ENCODE measurements around the gene TXNDC11. TPM values are rescaled to one million over a fixed set of nuclear protein-coding genes. Genes with fewer than 3 reads are reported as not detected.

TXNDC11 gene
- total and polyA plus RNA-seq, 2 donors (not counting 3 experiments of a cell fraction or from before 2014, with no cell fraction given) = 42.5 to 66.0 TPM

DNA sequence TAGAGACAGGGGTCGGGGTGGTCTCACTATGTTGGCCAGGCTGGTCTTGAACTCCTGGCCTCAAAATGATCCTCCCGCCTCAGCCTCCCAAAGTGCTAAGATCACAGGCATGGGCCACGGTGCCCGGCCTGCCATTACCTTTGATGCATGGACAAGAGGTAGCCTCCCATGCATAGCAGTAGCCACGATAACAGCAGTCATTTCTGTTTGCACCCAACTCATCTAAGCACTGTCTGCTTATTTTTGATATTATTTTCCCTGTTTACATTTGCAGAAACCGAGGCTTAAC, 111.9 kb downstream of the TXNDC11 start:
- Histone ChIP-seq H3K27ac (ENCODE audit: insufficient read depth, low read depth, low read length) (no peak overlapping the region), H3K4me2 (ENCODE audit: insufficient read depth, low read length) (no peak overlapping the region), H3K9ac (replicated peaks; ENCODE audit: extremely low read depth, insufficient read depth, low read length) (no peak overlapping the region), H3K4me1 (ENCODE audit: control insufficient read depth, extremely low read depth, insufficient read depth, low read length) (no peaks in the 10 kb centered on the region), H3K9me3 (replicated peaks; ENCODE audit: control insufficient read depth, insufficient read depth, low read length) (no peaks in the 10 kb centered on the region), H2AFZ (ENCODE audit: low read depth, low read length) (no peak overlapping the region), H3K36me3 (ENCODE audit: control insufficient read depth in 2 of 2, extremely low read depth in 1 of 2, insufficient read depth in 2 of 2, low read length in 2 of 2) (no peaks in the 10 kb centered on the region), H4K20me1 (replicated peaks; ENCODE audit: control insufficient read depth, extremely low read depth, insufficient read depth, low read length) (no peaks in the 10 kb centered on the region), H3K79me2 (ENCODE audit: control insufficient read depth, insufficient read depth, low read length) (no peaks in the 10 kb centered on the region), H3K27me3 (ENCODE audit: control insufficient read depth in 2 of 2, insufficient read depth in 2 of 2, low read length in 2 of 2) (no peaks in the 10 kb centered on the region), H3K9me1 (replicated peaks; ENCODE audit: control insufficient read depth, extremely low read depth, insufficient read depth, low read length) (no peaks in the 10 kb centered on the region), H3K4me3 (replicated peaks in 1 of 3; ENCODE audit: insufficient read depth in 1 of 3, low read depth in 1 of 3, low read length in 3 of 3) (no peak overlapping the region)
- TF ChIP-seq, protein P1, sequence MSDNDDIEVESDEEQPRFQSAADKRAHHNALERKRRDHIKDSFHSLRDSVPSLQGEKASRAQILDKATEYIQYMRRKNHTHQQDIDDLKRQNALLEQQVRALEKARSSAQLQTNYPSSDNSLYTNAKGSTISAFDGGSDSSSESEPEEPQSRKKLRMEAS (IDR thresholded peaks at IDR 0.05; ENCODE audit: insufficient read depth, insufficient read length) = no peak
- TF ChIP-seq JUN (IDR thresholded peaks at IDR 0.05; ENCODE audit: borderline replicate concordance, insufficient read depth, insufficient read length, low read depth) = no peak
- no peak for TF ChIP-seq GATA2 (IDR thresholded peaks at IDR 0.05; ENCODE audit: insufficient read depth, insufficient read length, low read depth, low read length)
- no peak for TF ChIP-seq POLR2A (IDR thresholded peaks at IDR 0.05; ENCODE audit: low read depth, low read length)
- TF ChIP-seq EZH2 (IDR thresholded peaks at IDR 0.05; ENCODE audit: borderline replicate concordance, low read depth, low read length, severe bottlenecking) = no peak
- TF ChIP-seq POLR2AphosphoS5 (IDR thresholded peaks at IDR 0.05; ENCODE audit: insufficient read depth, low read depth, low read length) = no peak
- no peak for TF ChIP-seq FOS (IDR thresholded peaks at IDR 0.05; ENCODE audit: borderline replicate concordance, insufficient read depth, low read length)
- TF ChIP-seq, protein P2, sequence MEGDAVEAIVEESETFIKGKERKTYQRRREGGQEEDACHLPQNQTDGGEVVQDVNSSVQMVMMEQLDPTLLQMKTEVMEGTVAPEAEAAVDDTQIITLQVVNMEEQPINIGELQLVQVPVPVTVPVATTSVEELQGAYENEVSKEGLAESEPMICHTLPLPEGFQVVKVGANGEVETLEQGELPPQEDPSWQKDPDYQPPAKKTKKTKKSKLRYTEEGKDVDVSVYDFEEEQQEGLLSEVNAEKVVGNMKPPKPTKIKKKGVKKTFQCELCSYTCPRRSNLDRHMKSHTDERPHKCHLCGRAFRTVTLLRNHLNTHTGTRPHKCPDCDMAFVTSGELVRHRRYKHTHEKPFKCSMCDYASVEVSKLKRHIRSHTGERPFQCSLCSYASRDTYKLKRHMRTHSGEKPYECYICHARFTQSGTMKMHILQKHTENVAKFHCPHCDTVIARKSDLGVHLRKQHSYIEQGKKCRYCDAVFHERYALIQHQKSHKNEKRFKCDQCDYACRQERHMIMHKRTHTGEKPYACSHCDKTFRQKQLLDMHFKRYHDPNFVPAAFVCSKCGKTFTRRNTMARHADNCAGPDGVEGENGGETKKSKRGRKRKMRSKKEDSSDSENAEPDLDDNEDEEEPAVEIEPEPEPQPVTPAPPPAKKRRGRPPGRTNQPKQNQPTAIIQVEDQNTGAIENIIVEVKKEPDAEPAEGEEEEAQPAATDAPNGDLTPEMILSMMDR (IDR thresholded peaks at IDR 0.05; ENCODE audit: extremely low read depth in 1 of 2, insufficient read depth in 1 of 2, low read depth in 1 of 2, low read length in 2 of 2) = no peak
- no peak for TF ChIP-seq MYC (IDR thresholded peaks at IDR 0.05; ENCODE audit: low read depth, low read length)
- no peak for DNase-seq (ENCODE audit: low read depth, low spot score)
- dilution Hi-C loops (cut with MboI; ENCODE audit: extremely low pct_ligation_motif_present, low sequenced_read_pairs) (no loop called here), intact Hi-C loops (cut with micrococcal nuclease) (no loop called here)
- POLR2A ChIA-PET = no interaction called here
- CTCF ChIA-PET = interaction anchor here (0.9 to 1.3 kb wide), 4 partner anchors 9 to 437 kb away, joined by 3 read pairs; no protein-coding TSS in a partner anchor
- no TSS peak for BruUV-seq (replicated peaks)
- no peak for FAIRE-seq

Measured in endothelial cell of umbilical vein (primary cell).